ENCODE results near the gene NFIC.

The NFIC gene

DNA sequence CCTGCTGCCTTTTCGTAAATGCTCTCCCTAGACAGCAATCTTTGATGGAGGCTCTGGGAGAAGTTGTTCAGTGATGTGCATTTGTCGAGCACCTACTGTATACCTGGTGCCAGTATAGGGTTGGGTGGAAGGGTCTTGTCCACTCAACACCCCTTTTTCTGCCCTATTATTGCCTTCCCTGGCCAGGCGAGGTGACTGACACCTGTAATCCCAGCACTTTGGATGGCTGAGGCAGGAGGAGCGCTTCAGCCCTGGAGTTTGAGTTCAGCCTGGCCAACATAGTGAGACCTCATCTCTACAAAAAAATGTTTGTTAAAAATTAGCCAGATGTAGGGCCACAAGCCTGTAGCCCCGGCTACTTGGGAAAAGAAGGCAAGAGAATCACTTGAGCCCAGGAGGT, 49.3 kb downstream of the NFIC start:
- TF ChIP-seq, protein P1, sequence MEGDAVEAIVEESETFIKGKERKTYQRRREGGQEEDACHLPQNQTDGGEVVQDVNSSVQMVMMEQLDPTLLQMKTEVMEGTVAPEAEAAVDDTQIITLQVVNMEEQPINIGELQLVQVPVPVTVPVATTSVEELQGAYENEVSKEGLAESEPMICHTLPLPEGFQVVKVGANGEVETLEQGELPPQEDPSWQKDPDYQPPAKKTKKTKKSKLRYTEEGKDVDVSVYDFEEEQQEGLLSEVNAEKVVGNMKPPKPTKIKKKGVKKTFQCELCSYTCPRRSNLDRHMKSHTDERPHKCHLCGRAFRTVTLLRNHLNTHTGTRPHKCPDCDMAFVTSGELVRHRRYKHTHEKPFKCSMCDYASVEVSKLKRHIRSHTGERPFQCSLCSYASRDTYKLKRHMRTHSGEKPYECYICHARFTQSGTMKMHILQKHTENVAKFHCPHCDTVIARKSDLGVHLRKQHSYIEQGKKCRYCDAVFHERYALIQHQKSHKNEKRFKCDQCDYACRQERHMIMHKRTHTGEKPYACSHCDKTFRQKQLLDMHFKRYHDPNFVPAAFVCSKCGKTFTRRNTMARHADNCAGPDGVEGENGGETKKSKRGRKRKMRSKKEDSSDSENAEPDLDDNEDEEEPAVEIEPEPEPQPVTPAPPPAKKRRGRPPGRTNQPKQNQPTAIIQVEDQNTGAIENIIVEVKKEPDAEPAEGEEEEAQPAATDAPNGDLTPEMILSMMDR (IDR thresholded peaks at IDR 0.05) = no peak

DNA sequence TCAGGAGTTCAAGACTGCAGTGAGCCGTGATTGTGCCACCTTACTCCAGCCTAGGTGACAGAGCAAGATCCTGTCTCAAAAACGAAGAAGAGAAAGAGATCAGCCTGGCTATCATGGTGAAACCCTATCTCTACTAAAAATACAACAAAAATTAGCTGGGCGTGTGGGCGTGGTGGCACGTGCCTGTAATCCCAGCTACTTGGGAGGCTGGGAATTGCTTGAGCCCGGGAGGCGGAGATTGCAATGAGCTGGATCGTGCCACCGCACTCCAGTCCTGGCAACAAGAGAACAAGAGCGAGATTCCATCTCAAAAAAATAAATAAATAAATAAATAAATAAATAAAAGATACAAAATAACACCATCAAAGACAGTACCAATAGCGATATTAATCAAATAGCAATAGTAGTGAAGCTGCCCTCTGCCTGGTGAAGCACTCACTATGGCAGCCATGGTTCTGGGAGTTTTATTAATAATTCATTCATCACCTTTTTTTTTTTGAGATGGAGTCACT, 53.9 kb downstream of the NFIC start:
- TF ChIP-seq, protein P1 (IDR thresholded peaks at IDR 0.05) = no peak

GRCh38 chr19:3420909-3421619, 54.7 kb downstream of the NFIC start:
- TF ChIP-seq, protein P1 (IDR thresholded peaks at IDR 0.05) = no peak

DNA sequence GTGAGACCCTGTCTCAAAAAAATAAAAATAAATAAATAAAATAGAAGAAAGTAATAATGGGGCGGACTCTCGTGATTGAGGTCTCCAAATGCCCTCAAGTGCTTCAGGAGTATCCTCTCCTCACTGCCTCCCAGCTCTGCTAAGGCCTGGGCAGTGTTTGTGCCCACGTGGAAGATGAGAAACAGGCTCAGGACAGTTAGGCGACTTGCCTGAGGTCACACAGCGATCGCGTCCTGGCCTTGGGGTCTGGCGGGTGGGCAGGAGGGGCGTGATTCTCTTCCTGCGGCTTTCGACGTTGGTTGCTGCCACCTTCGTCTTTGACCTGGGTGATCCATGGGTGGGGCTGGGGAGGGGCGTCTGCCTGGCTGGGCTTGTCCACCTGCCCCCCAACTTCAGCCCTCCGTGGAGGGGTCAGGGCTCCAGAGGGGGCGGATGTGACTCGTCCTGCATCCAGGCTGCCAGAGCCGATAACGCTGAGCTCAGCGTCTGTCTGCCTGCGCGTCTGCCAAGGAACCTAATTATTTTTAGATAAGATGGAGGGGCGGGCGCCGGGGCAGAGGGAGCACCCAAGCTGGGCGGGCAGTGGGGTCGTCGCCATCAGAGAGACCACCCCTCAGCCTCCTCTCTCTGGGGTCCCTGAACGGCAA, 56.9 kb downstream of the NFIC start:
- TF ChIP-seq, protein P1 (IDR thresholded peaks at IDR 0.05) = no peak

GRCh38 chr19:3426433-3426832, 60.0 kb downstream of the NFIC start:
- TF ChIP-seq, protein P1 (IDR thresholded peaks at IDR 0.05) = no peak

GRCh38 chr19:3431760-3432397, 65.5 kb downstream of the NFIC start:
- TF ChIP-seq, protein P1 (IDR thresholded peaks at IDR 0.05) = no peak

GRCh38 chr19:3433313-3433712, 66.9 kb downstream of the NFIC start:
- TF ChIP-seq, protein P1 (IDR thresholded peaks at IDR 0.05) = no peak
